GM12873 (cell line): ENCODE measurements around the gene TMEM164.

ENCODE experiments used
- CTCF ChIP-seq: IDR thresholded peaks from 2 replicates; pipeline ENCODE4 v1.5.1; 2012; ENCODE audit warnings: low read depth, mild to moderate bottlenecking, moderate library complexity, low read length, control low read depth; ENCODE audit not compliant: insufficient read depth; ENCODE audit errors: missing control alignments

TMEM164 gene

DNA sequence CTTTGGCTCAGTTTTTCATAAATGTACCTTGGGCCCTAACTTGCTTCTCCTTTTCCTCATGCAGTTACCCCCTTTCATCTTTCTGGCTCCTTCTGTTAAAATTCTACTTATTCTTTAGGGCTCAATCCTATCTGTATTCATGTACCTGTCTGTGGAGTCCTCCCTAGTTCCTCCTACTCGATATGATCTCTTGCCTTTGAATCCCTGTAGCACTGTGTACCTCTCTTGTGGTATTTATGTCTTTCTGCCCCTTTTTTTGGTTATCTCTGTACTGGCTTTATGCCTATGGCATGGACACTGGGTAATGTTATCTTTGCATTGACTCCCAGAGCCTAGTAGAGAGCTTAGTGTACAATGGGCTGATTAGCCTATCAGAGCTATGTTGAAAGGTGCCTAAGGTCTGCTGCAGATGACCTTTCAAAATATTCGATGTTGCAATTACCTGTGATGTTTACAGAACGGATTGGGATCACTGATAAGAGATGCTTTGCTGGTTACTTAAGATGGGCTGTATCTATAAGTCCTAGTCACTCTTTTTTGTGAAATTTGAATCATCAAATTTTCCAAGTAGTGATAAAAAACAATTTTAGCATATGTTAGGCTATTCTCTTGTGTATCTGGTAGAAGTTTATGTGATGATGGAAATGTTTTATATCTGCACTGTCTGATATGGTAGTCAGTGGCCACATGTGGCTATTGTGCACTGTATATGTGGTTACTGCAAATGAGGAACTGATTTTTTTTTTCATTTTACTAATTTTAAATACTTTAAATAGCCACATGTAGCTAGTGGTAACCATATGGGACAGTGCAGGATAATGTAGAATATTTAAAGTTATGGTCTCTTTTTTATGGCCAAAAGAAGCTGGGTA lies 33.5 kb downstream of the TMEM164 start:
- no peak for TF ChIP-seq CTCF

DNA sequence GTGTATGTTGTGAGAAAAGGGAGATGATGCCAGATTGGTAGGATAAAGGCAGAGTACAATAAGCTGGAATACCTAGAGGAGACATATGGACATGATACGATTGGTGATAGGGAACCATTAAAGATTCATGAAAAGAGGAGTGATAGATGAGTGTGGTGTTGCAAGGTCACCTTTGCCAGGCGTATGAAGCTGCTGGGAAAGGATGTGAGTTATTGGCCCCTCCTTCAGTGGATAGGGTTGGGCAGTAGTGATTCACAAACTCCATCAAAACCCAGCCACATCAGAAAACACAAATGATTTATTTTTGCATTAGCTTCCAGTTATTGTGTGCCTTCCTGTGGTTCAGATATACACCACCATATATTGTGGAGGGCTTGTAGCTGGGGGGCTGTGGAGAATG lies 34.3 kb downstream of the TMEM164 start:
- TF ChIP-seq CTCF, result no peak

GRCh38 chrX:110038900-110039299 lies 36.0 kb downstream of the TMEM164 start:
- no peak for TF ChIP-seq CTCF

GRCh38 chrX:110041980-110042379 lies 39.1 kb downstream of the TMEM164 start:
- TF ChIP-seq CTCF, result no peak

GRCh38 chrX:110042496-110042895 lies 39.6 kb downstream of the TMEM164 start:
- TF ChIP-seq CTCF, result no peak

DNA sequence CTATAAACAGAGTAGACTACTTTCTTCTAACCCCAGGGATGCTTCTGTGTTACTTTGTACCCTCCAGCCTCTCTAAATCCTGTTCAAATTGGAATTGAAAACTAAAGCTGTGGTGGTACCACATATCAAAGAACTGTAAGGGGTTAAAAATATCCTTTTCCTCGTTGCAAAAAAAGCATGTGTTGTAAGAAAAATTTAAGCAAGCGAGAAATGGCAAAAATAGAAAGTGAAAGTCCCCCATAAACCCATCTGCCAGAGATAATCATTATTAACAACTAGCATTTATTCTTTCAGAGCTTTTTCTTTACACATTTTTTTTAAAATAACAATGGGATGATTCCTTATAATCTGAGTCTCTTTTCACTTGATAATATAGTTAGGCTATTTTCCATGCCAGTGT lies 40.6 kb downstream of the TMEM164 start:
- TF ChIP-seq CTCF, result no peak

DNA sequence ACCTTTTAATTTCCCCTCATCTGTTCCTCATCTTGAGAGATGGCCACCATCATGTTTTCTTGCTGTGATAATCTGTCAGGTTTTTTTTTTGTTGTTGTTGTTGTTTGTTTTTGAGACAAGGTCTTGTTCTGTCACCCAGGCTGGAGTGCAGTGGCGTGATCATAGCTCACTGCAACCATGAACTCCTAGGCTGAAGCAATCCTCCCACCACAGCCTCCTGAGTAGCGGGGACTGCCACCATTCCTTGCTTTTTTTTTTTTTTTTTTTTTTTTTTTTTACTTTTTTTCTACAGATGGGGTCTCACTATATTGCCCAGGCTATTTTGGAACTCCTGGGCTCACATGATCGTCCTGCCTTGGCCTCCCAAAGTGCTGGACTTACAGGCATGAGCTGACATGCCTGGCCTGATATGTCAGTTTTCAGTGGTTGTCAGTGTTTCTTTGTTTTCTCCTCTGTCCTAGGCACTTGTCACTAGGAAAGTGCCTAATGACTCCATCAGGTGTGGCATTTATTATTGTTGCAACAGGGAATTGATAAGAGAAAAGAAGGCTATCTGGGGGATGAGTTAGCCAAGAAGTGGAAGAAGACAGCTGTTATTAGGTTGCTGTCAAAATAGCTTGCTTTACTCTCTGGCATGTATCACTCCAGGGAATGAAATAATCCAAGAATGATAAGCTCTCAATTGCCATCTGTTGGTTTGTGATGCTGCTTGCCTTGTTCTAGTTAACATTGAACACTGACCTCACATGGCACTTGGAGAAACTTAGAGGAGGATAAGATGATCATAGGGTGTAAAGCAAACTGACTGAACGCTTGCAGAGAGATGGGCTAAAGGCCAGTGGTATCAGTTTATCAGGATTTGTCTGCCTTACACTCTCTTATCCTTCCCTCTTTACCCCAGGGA lies 41.7 kb downstream of the TMEM164 start:
- TF ChIP-seq CTCF, result no peak
